EL (cell line): ENCODE measurements around the gene FBRSL1.
A peak's percentile ranks its signal among the peaks of the same experiment; 100 is the strongest.

Experiments used
- DNase-seq: peaks from one replicate; pipeline ENCODE4 v3.0.0-alpha.2; 2016

Gene FBRSL1

GRCh38 chr12:132560614-132561426 is 70.9 kb downstream of the FBRSL1 start:
- DNase-seq, result peak; percentile 66
